GM23248 (cell line): ENCODE data around the gene ZFP92. TPM values are rescaled to one million over a fixed set of nuclear protein-coding genes. Genes with fewer than 3 reads are reported as not detected.
"Not testable (repeated sequence)": the region's sequence is repeated elsewhere in the genome, so short reads cannot be mapped to it uniquely, and the experiment has no call there.

ENCODE experiments used
- DNase-seq: peaks from one replicate; pipeline ENCODE4 v3.0.0-alpha.2; 2015
- H2AFZ ChIP-seq: fragments of 200-600 bp; sonication (generic); 2 replicates; pipeline ENCODE4 v1.6.1; 2016; ENCODE audit warnings: antibody characterized with exemption
- H3F3A ChIP-seq: fragments of 200-600 bp; sonication (generic); 2 replicates; pipeline ENCODE4 v1.6.1; 2016; ENCODE audit warnings: mild to moderate bottlenecking, antibody characterized with exemption, mixed run types; ENCODE audit not compliant: insufficient read depth
- H3K27ac ChIP-seq: fragments of 200-600 bp; sonication (generic); 2 replicates; pipeline ENCODE4 v1.5.1; 2016; ENCODE audit warnings: mild to moderate bottlenecking
- H3K27me3 ChIP-seq: fragments of 200-600 bp; sonication (generic); replicated peaks from 2 replicates; pipeline ENCODE4 v1.6.1; 2016; ENCODE audit warnings: mild to moderate bottlenecking; ENCODE audit not compliant: insufficient read depth
- H3K36me3 ChIP-seq: fragments of 200-600 bp; sonication (generic); 2 replicates; pipeline ENCODE4 v1.6.1; 2016; ENCODE audit warnings: low read depth, mild to moderate bottlenecking
- H3K4me1 ChIP-seq: fragments of 200-600 bp; sonication (generic); 2 replicates; pipeline ENCODE4 v1.6.1; 2016; ENCODE audit warnings: mild to moderate bottlenecking; ENCODE audit not compliant: insufficient read depth
- H3K4me2 ChIP-seq: fragments of 200-600 bp; sonication (generic); one replicate; pipeline ENCODE4 v1.6.1; 2016; ENCODE audit warnings: mild to moderate bottlenecking; ENCODE audit not compliant: unreplicated experiment
- H3K4me3 ChIP-seq: fragments of 200-600 bp; sonication (generic); 2 replicates; pipeline ENCODE4 v1.5.1; 2016; ENCODE audit warnings: mild to moderate bottlenecking
- H3K79me2 ChIP-seq: fragments of 200-600 bp; sonication (generic); 2 replicates; pipeline ENCODE4 v1.6.1; 2016; ENCODE audit warnings: mild to moderate bottlenecking; ENCODE audit not compliant: insufficient read depth
- H3K9ac ChIP-seq: fragments of 200-600 bp; sonication (generic); 2 replicates; pipeline ENCODE4 v1.6.1; 2016; ENCODE audit warnings: mild to moderate bottlenecking
- H3K9me2 ChIP-seq: fragments of 200-600 bp; sonication (generic); 2 replicates; pipeline ENCODE4 v1.6.1; 2016; ENCODE audit warnings: mixed run types, mild to moderate bottlenecking, moderate library complexity; ENCODE audit not compliant: insufficient read depth
- H3K9me3 ChIP-seq: fragments of 200-600 bp; sonication (generic); one replicate; pipeline ENCODE4 v1.6.1; 2017; ENCODE audit warnings: low read depth
- H4K20me1 ChIP-seq: fragments of 200-600 bp; sonication (generic); 2 replicates; pipeline ENCODE4 v1.6.0; 2016; ENCODE audit not compliant: insufficient read depth
- EZH2 ChIP-seq: fragments of 200-600 bp; sonication (generic); IDR thresholded peaks from 2 replicates; pipeline ENCODE4 v1.6.1; 2018; ENCODE audit warnings: antibody characterized with exemption, mild to moderate bottlenecking; ENCODE audit not compliant: insufficient read depth, poor library complexity, severe bottlenecking
- EZH2phosphoT487 ChIP-seq: fragments of 200-600 bp; sonication (generic); IDR thresholded peaks from 2 replicates; pipeline ENCODE4 v1.6.1; 2018; ENCODE audit warnings: antibody characterized with exemption, moderate library complexity, mild to moderate bottlenecking, low read depth; ENCODE audit not compliant: insufficient read depth
- WGBS, 2 experiments: methylation state at CpG; one replicate each; pipeline ENCODE4 v1.1.6; 2015 to 2017; ENCODE audit warnings: low lambda C conversion rate in 2 of 2, low coverage in 1 of 2; ENCODE audit errors: missing lambda C conversion rate in 2 of 2; 5-methylcytosine and 5-hydroxymethylcytosine counted together
- in situ Hi-C: fragments of 300-500 bp; cut with MboI; formaldehyde crosslinking; loops from 2 replicates; pipeline ENCODE4 v1.15.0; 2020
- polyA plus RNA-seq: library from polyadenylated mRNA; unstranded; fragments of >200 nt; fragmentation: Nextera tagmentation; extraction: Ambion mirVana; gene quantifications from 2 replicates; pipeline ENCODE4 v1.2.1, GENCODE V29; 2016
- total RNA-seq: library from RNA; depleted of rRNA; stranded (reverse); fragments of >200 nt; shearing (Covaris generic); gene quantifications from 2 replicates; pipeline ENCODE4 v1.2.3, GENCODE V29; 2014

Gene ZFP92
- total and polyA plus RNA-seq, 2 experiments from 2014 or later, result 0.11 TPM; not detected in 1

DNA sequence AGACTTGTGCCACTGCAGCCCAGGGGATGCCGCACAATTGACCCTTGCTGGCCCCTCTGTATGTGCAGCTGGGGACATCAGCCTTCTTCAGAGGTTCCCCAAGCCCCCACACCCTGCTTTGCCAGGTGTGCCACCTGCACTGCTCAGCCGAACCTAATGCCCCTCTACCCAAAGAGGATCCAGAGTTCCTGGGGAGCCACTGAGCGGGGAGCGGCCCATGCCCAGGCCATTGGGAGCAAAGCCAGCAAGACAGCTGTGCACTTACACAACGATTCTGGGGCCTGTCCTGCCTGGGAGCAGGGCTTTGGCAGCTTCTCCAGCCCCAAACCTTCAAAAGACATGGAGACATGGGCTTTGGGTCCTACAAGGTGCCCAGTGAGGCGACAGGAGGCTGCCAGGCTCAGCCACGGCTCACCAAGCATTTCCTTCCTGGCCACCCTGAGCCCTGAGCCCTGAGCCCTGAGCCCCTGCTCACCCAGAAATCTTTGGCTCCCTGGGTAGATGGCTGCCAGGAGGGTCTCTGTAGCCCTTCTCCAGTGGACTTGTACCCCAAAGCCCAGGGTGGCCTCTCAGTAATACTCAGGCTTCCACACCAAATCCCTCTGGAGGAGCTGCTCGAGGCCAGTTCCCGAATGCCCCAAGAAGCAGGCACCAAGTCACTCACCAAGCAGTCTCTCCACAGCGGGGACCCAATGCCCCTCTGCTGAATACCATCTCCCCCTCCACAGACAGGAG is 23.1 kb upstream of the ZFP92 start:
- Histone ChIP-seq H3K79me2 (no peaks in the 10 kb centered on the region), H3K9me3 (no peaks in the 10 kb centered on the region), H3K27ac (no peak overlapping the region), H3F3A (no peaks in the 10 kb centered on the region), H3K4me2 (no peak overlapping the region), H3K9ac (no peak overlapping the region), H3K36me3 (no peaks in the 10 kb centered on the region), H3K4me3 (no peak overlapping the region), H2AFZ (no peak overlapping the region), H4K20me1 (no peaks in the 10 kb centered on the region), H3K9me2 (no peaks in the 10 kb centered on the region), H3K27me3 (no peaks in the 10 kb centered on the region), H3K4me1 (no peaks in the 10 kb centered on the region)
- DNase-seq, result no peak
- in situ Hi-C loops, result no loop called here
- TF ChIP-seq EZH2, result no peak
- no peak for TF ChIP-seq EZH2phosphoT487
- 58 to 79% methylated on average over 6 to 8 of the region's 10 CpGs for WGBS, 2 experiments

DNA sequence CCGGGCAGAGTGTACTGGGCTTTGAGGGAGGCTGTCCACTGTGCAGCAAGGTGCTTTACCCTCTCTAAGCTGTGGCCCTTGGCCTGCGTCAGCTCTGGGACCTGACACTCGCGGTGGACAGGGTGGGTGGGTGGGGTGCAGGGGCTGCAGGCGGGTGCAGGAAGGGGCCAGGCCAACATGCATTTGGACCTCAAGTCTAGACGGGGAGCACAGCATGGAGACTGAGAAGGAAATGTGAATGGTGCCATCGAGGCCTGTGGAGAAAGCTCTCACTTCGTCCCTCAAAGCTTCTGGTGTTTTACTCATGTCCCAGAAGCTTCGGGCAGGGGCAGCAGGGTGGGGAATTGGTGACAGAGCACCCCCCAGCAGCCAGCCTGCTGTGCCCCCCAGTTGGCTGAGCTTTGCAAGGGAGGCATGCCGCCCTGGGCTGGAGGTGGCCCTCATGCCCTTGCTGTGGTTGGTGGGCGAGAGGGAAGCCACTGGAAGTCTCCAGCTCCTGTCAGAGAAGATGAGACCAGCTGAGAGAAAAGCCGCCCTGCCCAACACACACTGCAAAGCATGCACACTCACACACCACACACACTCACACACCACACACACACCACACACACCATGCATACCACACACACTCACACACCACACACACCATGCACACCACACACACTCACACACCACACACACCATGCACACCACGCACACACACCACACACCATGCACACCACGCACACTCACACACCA is 22.4 kb upstream of the ZFP92 start:
- Histone ChIP-seq H3K9ac (no peak overlapping the region), H3K4me1 (no peaks in the 10 kb centered on the region), H3K9me3 (no peaks in the 10 kb centered on the region), H3F3A (no peaks in the 10 kb centered on the region), H3K4me2 (no peak overlapping the region), H3K9me2 (no peaks in the 10 kb centered on the region), H3K27ac (no peak overlapping the region), H3K79me2 (no peaks in the 10 kb centered on the region), H2AFZ (no peak overlapping the region), H3K27me3 (no peaks in the 10 kb centered on the region), H3K36me3 (no peaks in the 10 kb centered on the region), H3K4me3 (no peak overlapping the region), H4K20me1 (no peaks in the 10 kb centered on the region)
- WGBS, 2 experiments, result 50 to 80% methylated on average over 2 to 9 of the region's 14 CpGs
- DNase-seq, result no peak
- TF ChIP-seq EZH2phosphoT487 (no peak), EZH2 (no peak)
- in situ Hi-C loops, result no loop called here

DNA sequence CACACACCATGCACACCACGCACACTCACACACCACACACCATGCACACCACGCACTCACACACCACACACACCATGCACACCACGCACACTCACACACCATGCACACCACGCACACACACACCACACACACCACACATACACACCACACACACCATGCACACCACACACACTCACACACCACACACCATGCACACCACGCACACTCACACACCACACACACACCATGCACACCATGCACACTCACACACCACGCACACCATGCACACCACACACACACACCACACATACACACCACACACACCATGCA is 21.9 kb upstream of the ZFP92 start:
- H3K4me3 ChIP-seq, in situ Hi-C loops, H3K27ac ChIP-seq, H3K9me2 ChIP-seq, H3K27me3 ChIP-seq, H4K20me1 ChIP-seq, H3K4me1 ChIP-seq, H2AFZ ChIP-seq, DNase-seq, H3F3A ChIP-seq, H3K79me2 ChIP-seq, H3K9me3 ChIP-seq, H3K9ac ChIP-seq, H3K36me3 ChIP-seq, H3K4me2 ChIP-seq: not testable (repeated sequence)
- 85% methylated on average over 6 of the region's 6 CpGs; no CpG with 5 or more reads in 1 of the 2 experiments for WGBS, 2 experiments

DNA sequence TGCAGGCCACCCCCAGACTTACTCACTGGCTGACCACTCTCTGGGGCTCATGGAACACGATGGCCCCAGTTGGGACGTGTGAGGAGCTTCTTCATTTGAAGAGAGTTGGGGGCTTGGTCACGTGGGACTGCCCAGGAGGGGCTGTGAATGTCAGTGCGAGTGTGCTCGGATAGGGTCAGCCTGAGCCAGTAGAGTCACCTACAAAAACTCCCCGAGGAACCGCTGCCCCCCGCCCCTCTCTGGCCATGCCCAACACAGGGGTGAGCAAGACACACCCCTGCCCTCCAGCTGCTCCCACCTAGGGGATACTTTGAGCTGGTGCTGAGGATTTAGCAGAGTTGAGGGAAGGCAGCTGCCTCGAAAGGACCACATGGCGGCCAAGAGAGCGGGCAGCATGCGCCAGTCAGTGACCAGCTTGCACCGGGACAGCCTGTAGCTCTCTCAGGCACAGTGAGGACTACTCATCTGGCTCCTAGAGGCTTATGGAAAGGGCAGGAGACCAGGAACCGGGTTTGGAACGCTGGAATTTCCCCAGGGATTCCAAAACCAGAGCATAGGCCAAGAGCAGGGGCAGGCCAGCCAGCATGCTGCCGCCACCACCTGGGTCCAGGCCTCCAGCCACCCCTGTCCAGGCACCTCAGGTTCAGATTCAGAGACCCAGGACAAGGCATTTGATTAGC is 18.5 kb upstream of the ZFP92 start:
- 65 to 82% methylated on average over 10 to 12 of the region's 16 CpGs for WGBS, 2 experiments
- in situ Hi-C loops, result no loop called here
- H2AFZ ChIP-seq, result no peak overlapping the region

More for the DNA sequence above, 18.5 kb upstream of the ZFP92 start:
- no peaks in the 10 kb centered on the region for H3F3A ChIP-seq
- H3K27ac ChIP-seq, result no peak overlapping the region
- no peak for DNase-seq
- H4K20me1 ChIP-seq, result no peaks in the 10 kb centered on the region
- no peaks in the 10 kb centered on the region for H3K9me2 ChIP-seq
- H3K9ac ChIP-seq, result no peak overlapping the region
- H3K36me3 ChIP-seq, result no peaks in the 10 kb centered on the region
- no peaks in the 10 kb centered on the region for H3K4me1 ChIP-seq
- no peak overlapping the region for H3K4me3 ChIP-seq
- H3K27me3 ChIP-seq, result no peaks in the 10 kb centered on the region
- no peak overlapping the region for H3K4me2 ChIP-seq
- H3K9me3 ChIP-seq, result no peaks in the 10 kb centered on the region
- TF ChIP-seq EZH2 (no peak), EZH2phosphoT487 (no peak)
- no peaks in the 10 kb centered on the region for H3K79me2 ChIP-seq
